Activated CD8-positive, alpha-beta memory T cell treated with anti-CD3 and anti-CD28 coated beads for 36 hours (primary cell): ENCODE results near the gene KCNG4. TPM values are rescaled to one million over a fixed set of nuclear protein-coding genes. Genes with fewer than 3 reads are reported as not detected.

Source experiments
- CTCF ChIA-PET: fragments of 350-600 bp; sonication (Branson Sonifier 250); formaldehyde crosslinking; loops from one replicate; lab custom pipeline; 2021; ENCODE audit warnings: antibody characterized with exemption; lab: Charles Lee
- POLR2A ChIA-PET: fragments of 350-600 bp; sonication (Branson Sonifier 250); formaldehyde crosslinking; loops from one replicate; lab custom pipeline; 2021; ENCODE audit warnings: antibody characterized with exemption; lab: Charles Lee
- total RNA-seq, 2 experiments: library from RNA; stranded (reverse); gene quantifications; one replicate each; pipeline ENCODE4 v1.2.3, GENCODE V29; 2021

The KCNG4 gene
- total RNA-seq, 2 experiments from 2014 or later: not detected

DNA sequence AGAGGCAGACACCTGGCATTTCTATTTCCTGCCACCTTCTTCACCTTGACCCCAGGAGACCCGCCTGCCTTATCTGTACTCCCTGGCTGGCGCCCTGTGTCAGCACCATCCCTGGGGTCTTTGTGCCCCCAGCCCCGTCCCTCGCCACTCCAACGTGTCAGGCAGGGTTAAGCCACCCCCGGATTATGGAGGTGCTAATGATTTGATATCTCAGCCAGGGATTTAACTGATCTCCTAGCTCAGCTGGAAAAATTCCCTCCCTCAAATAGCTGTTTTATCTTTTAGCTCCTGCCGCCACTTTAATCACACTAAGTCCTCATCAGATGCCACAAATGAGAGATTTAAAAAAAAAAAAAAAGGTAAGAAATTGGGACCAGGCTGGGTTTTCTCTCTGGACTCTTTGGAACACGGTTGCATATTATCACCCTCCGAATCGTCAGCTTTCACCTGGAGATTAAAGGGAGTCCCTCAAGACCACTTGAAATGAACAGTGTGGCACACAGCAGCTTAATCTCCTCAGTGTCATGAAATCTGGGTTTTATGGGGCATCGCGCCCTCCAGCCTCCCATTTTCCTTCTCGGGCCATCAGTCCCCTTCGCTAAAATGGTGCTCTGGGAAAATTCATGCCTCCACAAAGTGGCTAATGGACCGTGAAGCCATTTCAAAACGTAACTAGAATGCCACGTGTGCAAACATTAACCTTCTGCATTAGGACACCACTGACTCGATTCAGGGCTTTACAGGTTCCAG, 28.7 kb upstream of the KCNG4 start:
- ChIA-PET POLR2A (no interaction called here), CTCF (interaction anchor here (1.0 to 1.2 kb wide), 3 partner anchors 9 to 295 kb away, joined by 3 to 4 read pairs (median 3); no protein-coding TSS in a partner anchor)

DNA sequence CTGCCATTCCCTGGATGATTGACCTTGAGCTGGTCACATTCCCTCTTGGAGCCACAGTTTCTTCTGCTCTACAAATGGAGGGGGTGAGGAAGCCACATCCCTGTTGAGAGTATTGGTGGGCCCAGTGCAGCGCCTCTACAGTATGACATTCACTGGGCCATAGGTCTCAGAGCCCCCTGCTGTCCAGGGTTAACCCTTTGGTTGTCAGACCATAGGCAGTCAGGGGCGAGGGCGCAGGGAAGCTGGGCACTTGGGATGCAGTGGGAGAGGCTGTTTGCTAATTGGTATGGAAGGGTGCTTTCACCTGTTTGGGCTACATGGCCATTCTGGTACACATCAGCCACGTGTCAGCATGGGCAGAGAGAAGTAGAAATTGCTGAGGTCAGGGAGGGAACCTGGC, 27.6 kb upstream of the KCNG4 start:
- ChIA-PET POLR2A (no interaction called here), CTCF (interaction anchor here (1.2 kb wide), 1 partner anchor 10 kb away, joined by 3 read pairs; no protein-coding TSS in a partner anchor)

DNA sequence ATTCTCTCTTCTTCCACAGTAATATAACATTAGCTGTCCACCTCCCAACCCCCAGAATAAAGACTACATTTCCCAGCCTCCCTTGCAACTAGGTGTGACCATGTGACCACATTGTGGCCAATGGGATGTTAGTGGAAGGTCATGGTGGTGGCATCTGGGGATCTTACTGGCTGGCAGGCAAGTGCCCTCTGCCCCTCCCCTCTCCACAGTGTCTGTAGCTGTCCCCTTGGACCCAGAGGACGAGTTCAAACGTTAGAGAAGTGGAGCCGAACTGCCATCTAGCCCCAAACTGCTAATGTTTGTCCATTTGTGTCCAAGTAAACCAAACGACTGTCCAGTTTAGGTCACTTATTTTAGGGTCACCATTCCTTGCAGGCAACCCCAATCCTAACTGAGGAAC, 26.6 kb upstream of the KCNG4 start:
- ChIA-PET POLR2A (interaction anchor here (0.7 kb wide), 1 partner anchor 17 kb away, joined by 3 read pairs; no protein-coding TSS in a partner anchor), CTCF (no interaction called here)

DNA sequence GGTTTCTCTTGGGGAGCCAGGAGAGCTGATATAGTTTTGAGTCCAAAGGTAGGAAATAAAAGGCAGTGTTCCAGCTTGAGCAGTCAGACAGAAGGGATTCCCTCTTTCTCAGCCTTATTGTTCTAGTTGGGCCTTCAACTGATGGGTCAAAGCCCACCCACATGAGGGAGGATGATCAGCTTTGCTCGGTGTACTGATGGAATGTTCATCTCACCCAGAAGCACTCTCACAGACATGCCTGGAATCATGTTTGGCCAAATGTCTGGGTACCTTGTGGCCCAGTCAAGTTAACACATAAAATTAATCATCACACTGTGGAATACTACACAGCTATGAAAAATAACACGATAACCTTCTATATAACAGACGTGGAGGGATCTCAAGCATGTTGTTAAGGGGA, 23.1 kb upstream of the KCNG4 start:
- POLR2A ChIA-PET: no interaction called here
- CTCF ChIA-PET: interaction anchor here (0.6 to 1.6 kb wide), 2 partner anchors 15 to 389 kb away, joined by 3 read pairs; no protein-coding TSS in a partner anchor

DNA sequence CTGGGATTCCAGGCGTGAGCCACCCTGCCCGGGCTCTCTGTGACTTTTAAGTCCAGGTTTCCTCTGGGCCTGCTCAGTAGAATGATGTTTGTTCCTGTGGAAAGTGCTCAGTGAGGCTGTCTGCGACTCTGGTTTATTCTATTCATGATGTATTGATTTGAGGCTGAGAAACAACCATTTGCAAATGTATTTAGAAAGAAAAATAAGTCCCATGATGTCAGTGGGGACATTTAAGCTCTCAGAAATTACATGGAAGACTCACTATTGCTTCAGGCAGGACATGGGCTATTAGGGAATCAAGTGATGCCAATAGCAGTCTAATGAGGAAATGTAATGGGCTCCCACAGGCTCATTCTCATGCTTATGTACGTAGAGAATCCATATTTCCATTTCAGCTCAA, 22.2 kb upstream of the KCNG4 start:
- CTCF ChIA-PET: interaction anchor here (0.5 kb wide), 1 partner anchor 494 kb away, joined by 3 read pairs; no protein-coding TSS in a partner anchor
- POLR2A ChIA-PET: no interaction called here

DNA sequence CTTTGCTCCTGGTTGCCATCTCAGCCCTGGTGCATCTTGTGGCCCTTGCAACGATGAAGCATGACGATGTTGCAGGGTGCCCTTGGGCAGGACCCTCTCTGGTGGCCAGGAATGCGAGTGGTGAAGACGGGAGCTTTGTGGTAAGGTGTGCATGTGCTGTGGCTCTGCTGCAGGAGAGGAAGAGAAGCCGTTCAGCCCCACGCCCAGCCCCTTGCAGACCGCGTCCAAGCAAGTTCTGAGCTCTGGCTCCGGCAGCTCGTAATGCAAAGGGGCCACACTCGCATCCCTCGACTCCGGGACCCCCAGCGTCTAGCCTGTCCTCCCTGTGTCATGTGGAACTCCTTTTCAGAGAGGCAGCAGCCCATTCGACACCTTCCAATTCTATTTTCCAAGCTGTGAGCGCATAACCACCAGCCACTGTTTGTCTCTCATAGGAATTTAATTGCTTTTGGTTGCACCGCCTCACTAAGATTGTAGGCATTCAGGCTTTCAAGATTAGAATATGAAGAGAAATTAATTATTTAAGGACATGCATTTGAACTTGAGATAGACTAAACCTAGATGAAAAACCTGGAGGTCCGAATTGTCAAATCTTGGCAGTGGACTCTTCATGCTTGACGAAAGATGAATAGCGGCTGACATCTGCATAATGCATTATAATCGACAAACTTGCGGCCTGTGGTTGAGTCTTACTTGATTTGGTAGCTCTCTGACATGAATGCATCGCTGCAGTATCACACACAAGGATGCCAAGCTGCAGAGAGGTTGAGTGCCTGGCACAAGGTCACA, 21.1 kb upstream of the KCNG4 start:
- CTCF ChIA-PET: no interaction called here
- POLR2A ChIA-PET: no interaction called here

DNA sequence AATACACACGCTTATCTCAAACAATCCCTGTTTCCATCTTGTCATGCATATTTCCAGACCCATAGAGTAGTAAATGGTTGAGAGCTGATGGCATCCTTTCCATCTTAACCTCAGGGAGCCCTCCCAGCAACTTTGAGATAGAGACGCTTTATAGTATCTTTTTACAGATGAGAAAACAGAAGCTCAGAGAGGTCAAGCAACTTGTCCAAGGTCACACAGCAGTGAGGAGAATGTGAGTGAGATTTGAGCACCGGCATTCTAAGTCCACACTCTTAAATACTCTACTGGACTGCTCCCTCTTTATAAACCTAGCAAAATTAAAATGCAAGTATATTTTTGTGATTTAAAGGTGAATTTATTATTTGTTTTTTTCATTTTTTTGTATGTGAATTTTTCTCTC, 19.9 kb upstream of the KCNG4 start:
- ChIA-PET POLR2A (no interaction called here), CTCF (interaction anchor here (0.7 to 1.4 kb wide), 2 partner anchors 18 to 28 kb away, joined by 3 read pairs; no protein-coding TSS in a partner anchor)

DNA sequence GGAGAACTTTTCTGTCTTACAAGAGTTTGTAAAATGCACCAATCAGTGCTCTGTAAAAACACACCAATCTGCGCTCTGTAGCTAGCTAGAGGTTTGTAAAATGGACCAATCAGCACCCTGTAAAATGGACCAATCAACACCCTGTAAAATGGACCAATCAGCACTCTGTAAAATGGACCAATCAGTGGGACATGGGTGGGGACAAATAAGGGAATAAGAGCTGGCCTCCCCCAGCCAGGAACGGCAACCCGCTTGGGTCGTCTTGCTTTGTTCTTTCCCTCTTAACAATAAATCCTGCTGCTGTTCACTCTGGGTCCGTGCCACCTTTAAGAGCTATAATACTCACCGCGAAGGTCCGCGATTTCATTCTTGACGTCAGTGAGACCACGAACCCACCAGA, 18.5 kb upstream of the KCNG4 start:
- CTCF ChIA-PET: interaction anchor here (1.4 kb wide), 1 partner anchor 19 kb away, joined by 3 read pairs; no protein-coding TSS in a partner anchor
- POLR2A ChIA-PET: interaction anchor here (0.6 kb wide), 1 partner anchor 342 kb away, joined by 6 read pairs; no protein-coding TSS in a partner anchor

DNA sequence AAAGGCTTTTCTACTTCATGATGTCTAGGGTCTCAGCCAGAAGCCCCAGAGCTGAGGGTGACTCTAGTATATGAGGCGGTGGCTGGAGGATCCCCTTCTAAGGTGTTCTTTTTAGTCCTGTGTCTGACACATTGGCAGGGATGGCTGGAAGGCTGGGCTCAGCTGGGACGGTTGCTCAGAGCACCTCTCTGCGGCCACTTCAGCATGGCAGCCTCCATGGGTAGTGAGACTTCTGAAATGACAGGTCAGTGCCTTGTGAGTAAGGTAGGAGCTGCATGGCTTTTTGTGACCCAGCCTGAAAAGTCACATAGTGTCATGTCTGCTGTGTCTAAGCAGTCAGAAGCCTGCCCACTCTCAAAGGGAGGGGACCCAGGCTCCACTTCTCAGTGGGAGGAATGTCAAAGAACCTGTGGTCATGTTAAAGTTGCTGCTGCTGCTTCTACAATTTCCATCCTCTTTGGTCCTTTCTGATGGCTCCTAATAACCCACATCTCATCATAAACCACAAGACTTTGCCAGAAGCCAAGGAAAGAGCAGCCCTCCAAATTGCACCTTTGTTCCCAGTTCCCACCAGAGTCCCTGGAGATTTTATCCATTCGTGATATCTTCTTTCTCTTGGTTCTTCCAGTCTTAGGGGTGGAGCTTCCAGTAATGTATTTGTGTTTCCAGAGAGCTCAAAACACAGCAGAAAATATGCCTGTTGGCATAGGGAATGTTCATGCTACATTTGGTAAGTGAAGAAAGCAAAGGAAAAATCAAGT, 15.4 kb upstream of the KCNG4 start:
- ChIA-PET CTCF (no interaction called here), POLR2A (no interaction called here)

DNA sequence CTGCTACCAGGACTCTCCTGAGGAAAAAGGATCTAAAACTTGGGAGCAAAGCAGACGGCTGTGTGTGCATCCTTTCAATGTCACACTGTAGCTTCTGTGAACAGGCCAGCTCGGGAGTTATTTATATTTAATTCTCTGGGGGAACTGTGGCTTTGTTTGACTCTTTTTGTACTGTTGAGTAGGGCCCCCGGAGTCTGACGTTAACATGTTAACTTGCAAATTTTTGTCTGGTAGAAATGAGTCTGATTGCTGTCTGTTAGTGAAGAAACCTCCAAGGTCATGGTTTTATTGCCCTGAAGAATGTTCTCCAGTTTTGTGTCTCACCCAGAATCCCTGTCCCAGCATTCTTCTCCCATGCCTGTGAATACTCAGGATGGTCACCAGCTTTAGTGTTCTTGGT, 14.2 kb upstream of the KCNG4 start:
- CTCF ChIA-PET: no interaction called here

DNA sequence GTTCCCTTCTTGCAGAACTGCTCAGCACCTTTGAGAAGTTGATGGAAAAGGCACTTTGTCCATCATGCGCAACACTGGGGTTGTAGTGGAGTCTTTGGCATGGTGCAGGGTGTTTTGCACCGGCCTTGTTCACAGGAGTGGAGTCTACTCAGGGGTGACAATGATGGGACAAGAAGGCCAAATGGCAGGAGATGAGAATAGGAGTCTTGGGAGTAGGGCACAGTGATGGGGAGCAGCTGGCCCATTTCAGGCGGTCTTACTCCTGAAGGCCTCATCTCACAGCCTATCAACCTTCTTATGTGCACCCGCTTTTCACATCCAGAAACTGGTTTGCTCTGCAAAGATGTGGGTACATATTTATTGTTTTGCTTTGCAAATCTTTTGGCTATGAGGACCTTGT, 13.4 kb upstream of the KCNG4 start:
- ChIA-PET CTCF (no interaction called here), POLR2A (no interaction called here)

More for the DNA sequence above, 14.2 kb upstream of the KCNG4 start:
- POLR2A ChIA-PET: no interaction called here

DNA sequence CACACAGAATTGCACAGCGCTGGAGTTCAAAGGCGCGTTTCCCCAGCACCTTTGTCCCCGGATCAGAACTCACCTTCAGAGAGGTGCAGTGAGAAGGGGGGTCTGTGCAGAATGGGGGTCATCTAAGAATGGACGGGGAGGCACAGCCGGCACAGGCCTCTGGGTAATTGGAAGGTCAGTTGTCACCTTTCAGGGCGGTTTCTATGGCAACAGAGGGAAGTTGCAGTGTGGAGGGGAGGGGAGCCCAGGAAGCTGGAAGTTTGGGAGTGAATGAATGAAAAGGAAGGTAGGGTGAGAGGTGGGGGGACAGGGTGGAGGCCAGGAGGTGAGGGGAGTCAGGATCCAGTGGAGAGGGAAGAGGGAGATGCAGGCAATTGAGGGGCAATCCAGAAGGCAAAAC, 12.4 kb upstream of the KCNG4 start:
- CTCF ChIA-PET: no interaction called here
- POLR2A ChIA-PET: no interaction called here

DNA sequence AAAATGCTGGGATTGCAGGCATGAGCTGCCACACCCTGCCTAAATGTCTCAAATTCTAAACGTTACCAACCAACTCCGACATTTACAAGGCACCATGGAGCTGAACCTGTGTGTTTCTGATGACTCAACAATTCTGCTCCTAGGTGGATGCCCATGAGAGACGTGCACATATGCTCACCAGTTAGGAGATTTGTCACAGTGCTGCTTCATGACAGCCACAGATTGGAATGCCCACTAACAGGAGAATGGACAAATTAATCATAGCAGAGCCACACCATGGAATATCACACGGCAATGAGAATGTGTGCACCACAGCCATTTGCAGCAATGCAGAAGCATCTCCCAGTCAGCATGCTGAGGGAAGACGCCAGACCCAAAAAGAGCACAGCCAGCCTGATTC, 8.0 kb upstream of the KCNG4 start:
- ChIA-PET POLR2A (no interaction called here), CTCF (no interaction called here)

DNA sequence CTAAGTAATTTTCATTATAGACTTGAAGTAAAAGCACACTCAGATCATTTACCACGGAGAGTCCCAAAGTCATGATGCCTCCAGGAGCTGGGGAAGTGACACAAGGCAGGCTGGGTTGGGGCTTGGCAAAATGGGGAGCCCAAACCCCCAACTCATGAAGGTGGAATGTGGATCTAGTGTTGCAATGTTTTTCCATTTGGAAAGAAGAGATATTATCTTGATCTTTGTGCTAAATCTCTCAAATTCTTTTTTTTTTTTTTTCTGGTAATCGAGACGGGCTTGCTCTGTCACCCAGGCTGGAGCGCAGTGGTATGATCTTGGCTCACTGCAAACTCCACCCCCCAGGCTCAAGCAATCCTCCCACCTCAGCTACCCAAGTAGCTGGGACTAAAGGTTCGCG, 7.5 kb upstream of the KCNG4 start:
- POLR2A ChIA-PET: no interaction called here
- CTCF ChIA-PET: no interaction called here

DNA sequence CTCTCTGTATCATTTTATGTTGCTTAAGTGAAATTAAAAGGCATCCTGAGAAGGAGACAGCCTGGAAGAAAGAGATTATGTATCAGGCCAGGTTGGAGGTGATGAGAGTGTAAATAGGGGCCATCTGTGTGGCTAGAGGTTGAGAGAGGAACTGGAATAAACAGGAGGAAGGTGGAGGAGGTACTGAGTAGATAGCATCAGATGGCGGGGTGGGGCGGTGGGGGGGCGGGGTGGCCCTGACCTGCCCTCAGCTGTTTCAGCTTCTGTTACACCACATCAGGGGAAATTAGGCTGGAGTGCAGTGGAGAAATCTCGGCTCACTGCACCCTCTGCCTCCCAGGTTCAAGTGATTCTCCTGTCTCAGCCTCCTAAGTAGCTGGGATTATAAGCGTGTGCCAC, 6.9 kb upstream of the KCNG4 start:
- CTCF ChIA-PET: no interaction called here

DNA sequence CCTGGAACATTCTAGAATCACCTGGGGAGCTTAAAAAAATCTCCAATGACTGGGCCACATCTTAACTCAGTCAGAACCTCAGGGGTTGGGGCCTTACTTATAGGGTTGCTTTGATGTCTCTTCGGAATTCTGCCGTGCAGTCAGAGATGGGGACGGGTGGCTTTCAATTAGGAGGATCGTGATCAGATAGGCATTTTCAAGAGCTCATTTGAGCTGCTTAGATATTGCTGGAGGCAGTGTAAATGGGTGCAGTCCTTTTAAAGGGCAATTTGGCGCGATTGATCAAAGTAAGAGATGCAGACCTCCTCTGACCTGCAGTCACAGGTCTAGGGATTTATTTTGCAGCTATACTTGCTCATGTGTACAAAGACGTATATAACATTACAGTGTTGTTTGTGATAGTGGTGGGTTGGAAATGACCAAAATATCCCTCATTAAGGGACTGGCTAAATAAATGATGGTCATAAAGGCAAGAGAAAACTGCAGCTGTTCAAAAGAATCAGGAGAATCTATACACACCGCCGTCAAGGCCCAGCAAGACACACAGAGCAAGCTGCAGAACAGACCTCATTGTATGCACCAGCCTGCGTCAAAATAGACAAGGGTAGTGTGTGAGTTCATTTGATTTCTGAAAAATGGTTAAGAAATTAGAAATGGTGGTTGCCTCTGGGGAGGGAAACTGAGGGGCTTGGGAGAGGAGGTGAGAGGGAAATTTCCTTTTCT, 6.3 kb upstream of the KCNG4 start:
- POLR2A ChIA-PET: no interaction called here

More for the DNA sequence above, 6.9 kb upstream of the KCNG4 start:
- POLR2A ChIA-PET: no interaction called here

DNA sequence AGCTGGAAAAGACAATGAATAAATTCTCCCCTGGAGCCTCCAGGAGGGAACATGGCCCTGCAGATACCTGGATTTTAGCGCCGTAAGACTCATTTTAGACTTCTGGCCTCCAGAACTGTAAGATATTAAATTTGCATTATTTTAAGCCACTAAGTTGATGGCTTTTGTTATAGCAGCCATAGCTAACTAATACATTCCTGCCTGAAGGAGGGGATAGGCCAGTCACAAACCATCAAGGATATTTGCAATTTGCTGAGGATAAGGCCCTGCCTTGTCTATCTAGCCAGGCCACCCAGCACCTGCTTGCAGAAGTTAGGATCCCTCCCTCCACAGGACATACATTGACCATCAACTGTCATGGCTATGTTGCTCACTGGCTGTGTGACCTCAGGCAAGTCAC, 4.9 kb upstream of the KCNG4 start:
- ChIA-PET CTCF (interaction anchor here (0.5 kb wide), 1 partner anchor 76 kb away, joined by 4 read pairs; no protein-coding TSS in a partner anchor), POLR2A (no interaction called here)

More for the DNA sequence above, 6.3 kb upstream of the KCNG4 start:
- CTCF ChIA-PET: no interaction called here

DNA sequence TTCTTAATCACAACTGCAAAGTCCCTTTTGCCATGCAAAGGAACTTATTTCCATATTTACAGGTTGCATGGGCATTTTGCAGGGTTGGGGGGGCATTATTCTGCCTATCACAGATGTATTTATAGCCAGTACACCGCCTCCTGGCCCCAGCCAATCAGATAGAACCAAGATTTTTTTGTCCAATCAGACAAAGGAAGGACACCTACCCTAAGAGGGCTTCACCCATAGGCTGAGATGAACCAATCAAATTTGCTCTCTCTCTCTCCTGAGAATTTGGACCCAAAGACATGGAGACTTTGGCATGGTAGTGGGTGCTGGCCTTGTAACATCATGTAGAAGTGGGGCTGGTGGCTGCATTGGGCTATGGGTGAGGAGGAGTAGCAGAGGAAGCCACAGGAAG, 3.9 kb upstream of the KCNG4 start:
- POLR2A ChIA-PET: no interaction called here
- CTCF ChIA-PET: no interaction called here

DNA sequence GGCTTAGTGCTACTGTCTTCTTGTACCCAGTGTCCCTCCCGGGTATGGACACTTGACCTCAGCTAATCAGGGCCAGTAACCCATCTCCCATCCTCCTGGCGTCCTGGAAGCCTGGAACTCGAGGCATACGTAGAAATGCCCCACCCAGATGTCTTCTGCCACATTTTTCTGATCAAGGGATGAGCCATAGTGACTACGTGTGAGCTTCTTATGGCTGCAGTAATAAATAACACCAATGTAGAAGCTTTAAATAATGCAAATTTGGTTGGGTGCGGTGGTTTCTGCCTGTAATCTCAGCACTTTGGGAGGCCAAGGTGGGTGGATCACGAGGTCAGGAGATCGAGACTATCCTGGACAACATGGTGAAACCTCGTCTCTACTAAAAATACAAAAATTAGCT, 3.0 kb upstream of the KCNG4 start:
- ChIA-PET CTCF (interaction anchor here (0.6 kb wide), 1 partner anchor 10 kb away, joined by 3 read pairs; no protein-coding TSS in a partner anchor), POLR2A (no interaction called here)
